ENCODE data around the gene CNN3.

- TF ChIP-seq CTCF (conservative IDR thresholded peaks at IDR 0.05; ENCODE audit: low read depth, low read length): no peak
- no peak for TF ChIP-seq EZH2 (IDR thresholded peaks at IDR 0.05; ENCODE audit: borderline replicate concordance, low read depth, low read length, poor library complexity, severe bottlenecking)
These were observed 71.6 kb downstream of the CNN3 start for GRCh38 chr1:94855307-94855700.
